ENCODE measurements around the gene CENPA.
A peak's percentile ranks its signal among the peaks of the same experiment; 100 is the strongest.
"Not testable (repeated sequence)": the region's sequence is repeated elsewhere in the genome, so short reads cannot be mapped to it uniquely, and the experiment has no call there.

The CENPA gene

DNA sequence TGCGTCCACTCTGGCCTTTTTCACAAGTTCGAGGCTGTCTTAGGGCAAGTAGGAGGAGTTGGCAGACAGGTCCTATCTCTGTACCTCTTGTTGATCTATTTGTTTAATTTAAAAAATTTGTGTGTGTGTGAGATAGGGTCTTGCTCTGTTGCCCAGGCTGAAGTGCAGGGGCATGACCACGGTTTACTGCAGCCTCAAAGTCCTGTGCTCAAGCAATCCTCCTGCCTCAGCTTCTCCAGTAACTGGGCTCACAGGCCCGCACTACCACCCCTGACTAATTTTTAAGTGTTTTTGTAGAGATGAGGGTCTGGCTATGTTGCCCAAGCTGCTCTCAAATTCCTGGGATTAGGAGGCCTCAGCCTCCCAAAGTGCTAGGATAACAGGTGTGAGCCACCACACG is 26.0 kb upstream of the CENPA start:
- DNase-seq (ENCODE audit: low read depth): no peak
- no peak overlapping the region for H3K4me3 ChIP-seq (ENCODE audit: low read depth, low read length)
- TF ChIP-seq, protein P1, sequence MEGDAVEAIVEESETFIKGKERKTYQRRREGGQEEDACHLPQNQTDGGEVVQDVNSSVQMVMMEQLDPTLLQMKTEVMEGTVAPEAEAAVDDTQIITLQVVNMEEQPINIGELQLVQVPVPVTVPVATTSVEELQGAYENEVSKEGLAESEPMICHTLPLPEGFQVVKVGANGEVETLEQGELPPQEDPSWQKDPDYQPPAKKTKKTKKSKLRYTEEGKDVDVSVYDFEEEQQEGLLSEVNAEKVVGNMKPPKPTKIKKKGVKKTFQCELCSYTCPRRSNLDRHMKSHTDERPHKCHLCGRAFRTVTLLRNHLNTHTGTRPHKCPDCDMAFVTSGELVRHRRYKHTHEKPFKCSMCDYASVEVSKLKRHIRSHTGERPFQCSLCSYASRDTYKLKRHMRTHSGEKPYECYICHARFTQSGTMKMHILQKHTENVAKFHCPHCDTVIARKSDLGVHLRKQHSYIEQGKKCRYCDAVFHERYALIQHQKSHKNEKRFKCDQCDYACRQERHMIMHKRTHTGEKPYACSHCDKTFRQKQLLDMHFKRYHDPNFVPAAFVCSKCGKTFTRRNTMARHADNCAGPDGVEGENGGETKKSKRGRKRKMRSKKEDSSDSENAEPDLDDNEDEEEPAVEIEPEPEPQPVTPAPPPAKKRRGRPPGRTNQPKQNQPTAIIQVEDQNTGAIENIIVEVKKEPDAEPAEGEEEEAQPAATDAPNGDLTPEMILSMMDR (conservative IDR thresholded peaks at IDR 0.05; ENCODE audit: low read depth, low read length): no peak

- H3K4me3 ChIP-seq (ENCODE audit: low read depth, low read length); DNase-seq (ENCODE audit: low read depth): not testable (repeated sequence)
These were observed 24.9 kb upstream of the CENPA start for GRCh38 chr2:26760991-26761390.

GRCh38 chr2:26763019-26763418 is 22.8 kb upstream of the CENPA start:
- no peak overlapping the region for H3K4me3 ChIP-seq (ENCODE audit: low read depth, low read length)
- TF ChIP-seq, protein P1 (conservative IDR thresholded peaks at IDR 0.05; ENCODE audit: low read depth, low read length): no peak
- no peak for DNase-seq (ENCODE audit: low read depth)

- H3K4me3 ChIP-seq (ENCODE audit: low read depth, low read length): peak within 1 kb of the TSS; percentile 97
- peak; percentile 75 for DNase-seq (ENCODE audit: low read depth)
- TF ChIP-seq, protein P1 (conservative IDR thresholded peaks at IDR 0.05; ENCODE audit: low read depth, low read length): no peak
These were observed 21.6 kb upstream of the CENPA start, which contains the start of gene SLC35F6 for GRCh38 chr2:26764078-26764887. Gene SLC35F6 (plus strand): TSS chr2:26764284. CDS start chr2:26764350, 66 bp downstream.

DNA sequence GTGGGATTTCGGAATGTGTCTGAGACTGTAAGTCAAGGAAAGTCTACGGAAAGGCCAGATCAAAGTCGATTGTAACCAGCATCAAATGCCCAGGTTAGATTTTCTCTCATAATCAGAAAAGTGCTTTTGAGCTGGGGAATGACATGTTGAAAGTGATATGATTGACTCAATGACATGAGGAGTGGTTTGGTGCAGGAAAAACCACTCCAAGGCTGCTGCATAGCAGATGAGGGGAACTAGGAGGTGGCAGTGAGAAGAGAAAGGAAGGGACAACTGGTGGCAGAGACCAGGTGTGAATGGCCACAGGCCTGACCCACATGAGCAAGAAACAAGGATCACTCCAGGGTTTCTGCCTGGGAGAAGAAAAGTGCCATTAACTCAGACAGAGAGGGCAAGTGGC is 20.9 kb upstream of the CENPA start:
- TF ChIP-seq, protein P1 (conservative IDR thresholded peaks at IDR 0.05; ENCODE audit: low read depth, low read length): no peak
- DNase-seq (ENCODE audit: low read depth): no peak

GRCh38 chr2:26765475-26766200 is 20.2 kb upstream of the CENPA start:
- TF ChIP-seq, protein P1 (conservative IDR thresholded peaks at IDR 0.05; ENCODE audit: low read depth, low read length): no peak
- H3K4me3 ChIP-seq (ENCODE audit: low read depth, low read length): peak overlapping the region; percentile 97
- DNase-seq (ENCODE audit: low read depth): no peak

More for the DNA sequence above, 20.9 kb upstream of the CENPA start:
- peak overlapping the region; percentile 97 for H3K4me3 ChIP-seq (ENCODE audit: low read depth, low read length)

DNA sequence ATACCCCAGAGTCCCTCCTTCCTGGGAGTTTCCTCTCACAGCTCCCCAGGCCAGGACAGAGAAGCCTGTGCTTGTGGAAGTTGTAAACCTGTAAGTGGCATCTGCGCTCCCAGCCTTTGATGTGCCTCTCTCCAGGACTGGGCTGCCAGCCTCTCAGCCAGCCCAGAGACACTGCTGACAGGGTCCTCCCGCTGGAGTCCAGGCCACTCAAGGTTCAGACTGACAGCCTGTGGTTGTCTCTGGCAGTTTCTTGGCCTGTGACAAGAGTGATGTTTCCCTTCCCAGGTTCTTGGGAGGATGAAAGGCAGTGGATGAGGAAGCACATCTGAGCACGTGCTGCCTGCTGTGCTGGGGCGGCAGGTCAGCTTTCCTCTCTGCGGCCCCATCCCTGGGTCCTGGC is 18.7 kb upstream of the CENPA start:
- peak; percentile 35 for DNase-seq (ENCODE audit: low read depth)
- no peak overlapping the region for H3K4me3 ChIP-seq (ENCODE audit: low read depth, low read length)
- TF ChIP-seq, protein P1 (conservative IDR thresholded peaks at IDR 0.05; ENCODE audit: low read depth, low read length): no peak

Measured in choroid plexus epithelial cell (primary cell).